Measurements from ENCODE around the gene RUBCNL. TPM values are rescaled to one million over a fixed set of nuclear protein-coding genes. Genes with fewer than 3 reads are reported as not detected.

The RUBCNL gene
- polyA plus RNA-seq, 1 experiment: 0.36 TPM

- ChIA-PET POLR2A (no interaction called here), CTCF (interaction anchor here (1.1 kb wide), 1 partner anchor 31 kb away, joined by 3 read pairs; no protein-coding TSS in a partner anchor)
- DNase-seq (ENCODE audit: low read depth): no peak
- Histone ChIP-seq H3K4me3 (ENCODE audit: low read depth, low read length) (no peak overlapping the region), H3K36me3 (ENCODE audit: control insufficient read depth, insufficient read depth, low read length) (no peaks in the 10 kb centered on the region), H3K27me3 (ENCODE audit: control insufficient read depth, insufficient read depth, low read length) (no peaks in the 10 kb centered on the region; the same call in 1 of the 2 replicates)
- TF ChIP-seq CTCF (IDR thresholded peaks at IDR 0.05; ENCODE audit: insufficient read depth, low read depth, low read length): no peak
These were observed 15.1 kb upstream of the RUBCNL start for GRCh38 chr13:46402178-46402577.

GRCh38 chr13:46401432-46401831, 14.4 kb upstream of the RUBCNL start:
- TF ChIP-seq CTCF (IDR thresholded peaks at IDR 0.05; ENCODE audit: insufficient read depth, low read depth, low read length): no peak
- Histone ChIP-seq H3K27me3 (ENCODE audit: control insufficient read depth, insufficient read depth, low read length) (no peaks in the 10 kb centered on the region; the same call in 1 of the 2 replicates), H3K36me3 (ENCODE audit: control insufficient read depth, insufficient read depth, low read length) (no peaks in the 10 kb centered on the region), H3K4me3 (ENCODE audit: low read depth, low read length) (no peak overlapping the region)
- ChIA-PET CTCF (interaction anchor here (1.1 kb wide), 1 partner anchor 30 kb away, joined by 3 read pairs; no protein-coding TSS in a partner anchor), POLR2A (no interaction called here)
- DNase-seq (ENCODE audit: low read depth): no peak

GRCh38 chr13:46396341-46396740, 9.3 kb upstream of the RUBCNL start:
- Histone ChIP-seq H3K36me3 (ENCODE audit: control insufficient read depth, insufficient read depth, low read length) (no peaks in the 10 kb centered on the region), H3K4me3 (ENCODE audit: low read depth, low read length) (no peak overlapping the region), H3K27me3 (ENCODE audit: control insufficient read depth, insufficient read depth, low read length) (no peaks in the 10 kb centered on the region; the same call in 1 of the 2 replicates)
- DNase-seq (ENCODE audit: low read depth): no peak
- ChIA-PET POLR2A (no interaction called here), CTCF (no interaction called here)
- no peak for TF ChIP-seq CTCF (IDR thresholded peaks at IDR 0.05; ENCODE audit: insufficient read depth, low read depth, low read length)

- Histone ChIP-seq H3K4me3 (ENCODE audit: low read depth, low read length) (no peak overlapping the region), H3K27me3 (ENCODE audit: control insufficient read depth, insufficient read depth, low read length) (peaks cover 5% of the 10 kb centered on the region), H3K36me3 (ENCODE audit: control insufficient read depth, insufficient read depth, low read length) (no peaks in the 10 kb centered on the region)
- TF ChIP-seq CTCF (IDR thresholded peaks at IDR 0.05; ENCODE audit: insufficient read depth, low read depth, low read length): no peak
- ChIA-PET POLR2A (no interaction called here), CTCF (no interaction called here)
- DNase-seq (ENCODE audit: low read depth): no peak
These were observed 5.9 kb upstream of the RUBCNL start for GRCh38 chr13:46392967-46393366.

- Histone ChIP-seq H3K27me3 (ENCODE audit: control insufficient read depth, insufficient read depth, low read length) (peaks cover 21% of the 10 kb centered on the region), H3K4me3 (ENCODE audit: low read depth, low read length) (no peak overlapping the region), H3K36me3 (ENCODE audit: control insufficient read depth, insufficient read depth, low read length) (no peaks in the 10 kb centered on the region)
- DNase-seq (ENCODE audit: low read depth): no peak
- ChIA-PET POLR2A (no interaction called here), CTCF (no interaction called here)
- TF ChIP-seq CTCF (IDR thresholded peaks at IDR 0.05; ENCODE audit: insufficient read depth, low read depth, low read length): no peak
These were observed 2.7 kb upstream of the RUBCNL start for GRCh38 chr13:46389457-46390451.

Measured in BJ (cell line).